Activated naive CD4-positive, alpha-beta T cell treated with anti-CD3 and anti-CD28 coated beads for 36 hours (primary cell): ENCODE data around the gene TNK2. TPM values are rescaled to one million over a fixed set of nuclear protein-coding genes. Genes with fewer than 3 reads are reported as not detected.

Source experiments
- CTCF ChIA-PET: fragments of 350-600 bp; sonication (Branson Sonifier 250); formaldehyde crosslinking; loops from one replicate; lab custom pipeline; 2021; ENCODE audit warnings: antibody characterized with exemption; lab: Charles Lee
- DNase-seq: peaks from one replicate; pipeline ENCODE4 v3.0.0-alpha.2; 2020
- H3K27ac Mint-ChIP-seq: one replicate; pipeline ENCODE4 v1.8.0; 2021; ENCODE audit warnings: mild to moderate bottlenecking, mixed read lengths
- H3K27me3 Mint-ChIP-seq: one replicate; pipeline ENCODE4 v1.8.0; 2021; ENCODE audit warnings: low read depth, mixed read lengths
- H3K36me3 Mint-ChIP-seq: one replicate; pipeline ENCODE4 v1.8.0; 2021; ENCODE audit warnings: low read depth, mixed read lengths
- H3K4me1 Mint-ChIP-seq: one replicate; pipeline ENCODE4 v1.8.0; 2021; ENCODE audit warnings: low read depth, mixed read lengths
- H3K4me3 Mint-ChIP-seq: one replicate; pipeline ENCODE4 v1.8.0; 2021; ENCODE audit warnings: mild to moderate bottlenecking, moderate library complexity, mixed read lengths
- H3K9me3 Mint-ChIP-seq: one replicate; pipeline ENCODE4 v1.8.0; 2021; ENCODE audit warnings: mixed read lengths
- intact Hi-C: fragments of 100-400 bp; cut with micrococcal nuclease; formaldehyde crosslinking; loops from one replicate; pipeline ENCODE4 v1.15.1; 2023
- microRNA-seq: library from miRNA; unstranded; fragments of <30 nt; microRNA quantifications from one replicate; pipeline ENCODE4 v1.2.0, GENCODE V29; 2022; ENCODE audit warnings: borderline microRNAs expressed, borderline replicate concordance
- total RNA-seq, 2 experiments: library from RNA; stranded (reverse); gene quantifications; one replicate each; pipeline ENCODE4 v1.2.3, GENCODE V29; 2021

The TNK2 gene
- total RNA-seq, 2 experiments from 2014 or later: 40.0 to 46.6 TPM

DNA sequence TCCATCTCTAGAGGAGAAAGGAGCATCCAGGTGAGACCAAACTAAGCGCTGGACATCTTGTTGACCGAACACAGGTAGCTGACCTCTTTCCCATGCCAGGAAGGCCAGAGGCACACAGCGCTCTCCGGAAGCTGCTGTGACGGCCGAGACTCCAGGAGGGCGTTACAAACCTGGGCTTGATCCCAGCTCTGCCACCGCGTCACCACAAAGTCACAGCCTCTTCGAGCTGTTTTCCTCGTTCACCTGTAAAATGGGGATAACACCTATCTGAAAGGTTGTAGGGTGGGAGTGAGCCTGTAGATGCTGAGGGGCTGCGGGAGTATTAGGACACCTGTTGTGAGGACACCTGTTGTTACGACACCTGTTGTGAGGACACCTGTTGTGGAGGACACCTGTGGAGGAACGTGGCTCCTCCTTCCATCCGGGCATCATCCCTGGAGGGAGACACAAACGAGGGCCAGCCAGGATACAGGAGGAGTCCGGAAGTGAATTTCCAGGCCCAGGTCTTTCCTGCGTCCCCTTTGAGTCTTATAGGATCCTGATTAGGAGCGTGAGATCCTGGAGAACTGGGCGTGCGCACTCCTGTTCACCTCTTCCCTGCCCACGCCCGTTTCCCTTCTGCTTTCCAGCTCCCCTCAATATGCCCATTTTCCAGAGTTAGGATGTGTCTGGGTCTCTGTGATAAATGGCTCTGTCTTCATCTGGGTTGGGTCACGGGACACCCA lies 94.3 kb downstream of the TNK2 start:
- H3K27me3 Mint-ChIP-seq: no peaks in the 10 kb centered on the region
- H3K4me1 Mint-ChIP-seq: no peaks in the 10 kb centered on the region
- H3K36me3 Mint-ChIP-seq: no peaks in the 10 kb centered on the region
- no peak overlapping the region for H3K27ac Mint-ChIP-seq
- no peak for DNase-seq
- intact Hi-C loops: no loop called here
- CTCF ChIA-PET: interaction anchor here (0.8 kb wide), 1 partner anchor 11 kb away, joined by 3 read pairs; no protein-coding TSS in a partner anchor
- no peaks in the 10 kb centered on the region for H3K9me3 Mint-ChIP-seq
- H3K4me3 Mint-ChIP-seq: no peak overlapping the region

Small RNA genes within 50 kb of the gene (microRNA-seq; reads per million reads assigned to microRNA genes)
- not detected for gene MIR6829

Other genes with a start within 250 kb of the TNK2 start
- gene MUC20, start 187.6 kb downstream of the TNK2 start, total RNA-seq: under 1 TPM; 0.43 to 0.84 TPM
- gene MUC4, start 96.6 kb downstream of the TNK2 start, total RNA-seq: under 1 TPM in 1 of 2 experiments, not detected in 1; 0.02 TPM
- 100 to 1,000 TPM; 436 to 442 TPM for gene TFRC, start 173.5 kb upstream of the TNK2 start, total RNA-seq